LNCaP clone FGC (cell line): Measurements from ENCODE around the gene CACNB4.

ENCODE experiments used
- DNase-seq: peaks from one replicate; pipeline ENCODE4 v3.0.0-alpha.2; 2011; ENCODE audit warnings: low read depth
- H3K4me3 ChIP-seq: 2 replicates; pipeline ENCODE4 v1.5.1; 2011; ENCODE audit warnings: mild to moderate bottlenecking, low read depth, low read length, control low read depth
- TF ChIP-seq, protein P1 (sequence below): IDR thresholded peaks from 2 replicates; pipeline ENCODE4 v1.5.1; 2012; ENCODE audit warnings: mild to moderate bottlenecking; ENCODE audit not compliant: control insufficient read depth, insufficient read depth; ENCODE audit errors: extremely low read depth

CACNB4 gene

DNA sequence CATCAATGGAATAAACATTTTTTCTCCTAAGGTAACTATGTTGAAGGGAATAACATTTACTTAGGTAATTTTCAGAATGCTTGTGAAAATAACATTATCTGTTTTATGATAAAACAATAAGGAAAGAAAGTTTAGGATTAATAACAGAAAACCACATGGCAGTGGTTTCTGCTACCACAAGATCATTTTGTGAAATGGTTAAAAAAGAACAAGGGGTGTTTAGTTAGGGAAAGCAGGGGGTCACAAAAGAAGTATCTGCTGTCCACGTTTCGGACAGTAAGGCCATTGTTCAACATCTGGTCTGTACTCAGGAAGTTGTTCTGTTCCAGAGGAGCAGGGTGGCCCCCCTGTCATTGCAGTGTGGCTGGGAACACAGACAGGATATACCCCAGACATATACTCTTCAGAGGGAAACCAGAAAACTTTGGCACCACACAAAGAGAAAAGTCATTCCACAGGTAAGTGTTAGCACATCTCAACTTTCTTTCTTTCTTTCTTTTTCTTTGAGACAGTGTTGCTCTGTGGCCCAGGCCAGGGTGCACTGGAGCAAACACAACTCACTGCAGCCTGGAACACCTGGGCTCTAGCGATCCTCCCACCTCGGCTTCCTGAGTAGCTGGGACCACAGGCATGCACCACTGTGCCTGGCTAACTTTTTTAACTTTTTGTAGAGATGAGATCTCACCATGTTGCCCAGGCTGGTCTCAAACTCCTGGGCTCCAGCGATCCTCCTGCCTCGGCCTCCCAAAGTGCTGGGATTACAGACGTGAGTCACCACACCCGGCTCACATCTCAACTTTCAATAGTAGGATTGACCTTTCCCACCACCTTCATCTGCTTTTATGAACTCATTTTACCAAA, 255.8 kb downstream of the CACNB4 start:
- no peak overlapping the region for H3K4me3 ChIP-seq
- TF ChIP-seq, protein P1, sequence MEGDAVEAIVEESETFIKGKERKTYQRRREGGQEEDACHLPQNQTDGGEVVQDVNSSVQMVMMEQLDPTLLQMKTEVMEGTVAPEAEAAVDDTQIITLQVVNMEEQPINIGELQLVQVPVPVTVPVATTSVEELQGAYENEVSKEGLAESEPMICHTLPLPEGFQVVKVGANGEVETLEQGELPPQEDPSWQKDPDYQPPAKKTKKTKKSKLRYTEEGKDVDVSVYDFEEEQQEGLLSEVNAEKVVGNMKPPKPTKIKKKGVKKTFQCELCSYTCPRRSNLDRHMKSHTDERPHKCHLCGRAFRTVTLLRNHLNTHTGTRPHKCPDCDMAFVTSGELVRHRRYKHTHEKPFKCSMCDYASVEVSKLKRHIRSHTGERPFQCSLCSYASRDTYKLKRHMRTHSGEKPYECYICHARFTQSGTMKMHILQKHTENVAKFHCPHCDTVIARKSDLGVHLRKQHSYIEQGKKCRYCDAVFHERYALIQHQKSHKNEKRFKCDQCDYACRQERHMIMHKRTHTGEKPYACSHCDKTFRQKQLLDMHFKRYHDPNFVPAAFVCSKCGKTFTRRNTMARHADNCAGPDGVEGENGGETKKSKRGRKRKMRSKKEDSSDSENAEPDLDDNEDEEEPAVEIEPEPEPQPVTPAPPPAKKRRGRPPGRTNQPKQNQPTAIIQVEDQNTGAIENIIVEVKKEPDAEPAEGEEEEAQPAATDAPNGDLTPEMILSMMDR = no peak
- no peak for DNase-seq

DNA sequence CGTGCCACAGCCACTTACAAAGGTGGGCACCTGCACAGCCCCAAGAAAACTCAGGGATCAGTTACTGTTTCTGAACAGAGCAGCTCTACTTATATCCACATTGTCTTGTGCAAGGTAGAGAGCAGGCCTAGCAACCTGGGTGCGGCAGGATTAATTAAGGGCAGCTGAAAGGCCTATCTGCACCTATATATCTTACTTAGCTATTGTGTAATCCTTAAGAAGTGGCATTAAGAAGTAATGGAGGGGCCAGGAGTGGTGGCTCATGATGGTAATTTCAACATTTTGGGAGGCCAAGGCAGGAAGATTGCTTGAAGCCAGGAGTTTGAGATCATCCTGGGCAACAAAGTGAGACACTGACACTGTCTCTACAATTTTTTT, 257.8 kb downstream of the CACNB4 start:
- TF ChIP-seq, protein P1 = no peak
- DNase-seq = no peak
- no peak overlapping the region for H3K4me3 ChIP-seq

DNA sequence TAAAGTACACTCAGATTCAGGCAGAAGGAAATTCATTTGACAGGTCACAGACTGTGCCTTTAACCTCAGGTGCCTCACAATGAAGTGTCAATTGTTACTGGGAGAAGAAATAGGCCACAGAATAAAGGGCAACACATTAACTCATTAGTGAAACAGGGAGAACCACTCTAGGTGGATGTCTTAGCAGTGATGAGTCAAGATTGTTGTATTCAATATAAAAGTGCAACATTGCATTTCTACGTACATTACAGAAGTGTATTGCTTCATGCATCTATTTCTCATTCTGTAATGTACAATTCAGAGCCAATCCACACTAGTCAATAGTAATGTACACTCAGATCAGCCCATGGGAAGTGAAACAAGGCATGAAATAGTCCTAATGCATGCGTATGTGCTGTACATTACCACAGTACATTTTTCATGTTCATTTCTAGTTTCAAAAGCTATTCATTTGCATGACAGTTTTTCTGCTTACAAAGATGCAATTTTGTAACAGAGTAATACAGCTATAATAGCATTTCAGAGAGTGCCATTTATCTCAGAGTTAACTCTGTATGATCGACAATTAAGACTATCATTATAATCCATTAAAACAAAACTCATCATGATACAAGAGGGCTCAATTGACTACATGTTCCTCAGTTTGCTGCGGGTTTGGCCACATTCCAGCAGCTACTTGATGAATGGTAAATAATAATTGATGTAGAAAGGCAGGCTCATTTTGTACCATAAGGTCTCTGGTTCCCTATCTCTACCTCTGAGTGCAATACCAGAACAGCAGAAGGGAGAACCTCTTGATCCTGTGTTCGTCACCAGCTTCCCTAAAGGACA, 258.4 kb downstream of the CACNB4 start:
- TF ChIP-seq, protein P1 = no peak
- no peak overlapping the region for H3K4me3 ChIP-seq
- no peak for DNase-seq

DNA sequence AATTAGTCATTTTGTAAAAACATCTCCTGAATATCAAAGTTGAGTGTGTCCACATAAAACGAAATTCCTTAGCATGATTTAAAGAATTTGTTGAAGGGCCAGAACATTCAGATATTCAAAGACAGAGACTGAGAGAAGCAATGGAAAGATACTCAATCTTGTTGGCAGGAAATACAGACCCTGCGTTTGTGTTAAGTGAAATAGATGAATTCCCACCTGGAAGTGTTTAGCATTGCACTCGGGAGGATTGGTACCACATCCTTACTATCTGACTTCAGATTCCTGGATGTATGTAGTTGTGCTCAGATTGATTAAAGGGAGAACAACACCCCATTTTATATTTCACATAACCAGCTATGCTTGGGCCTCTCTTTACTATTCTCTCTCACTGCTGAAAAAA, 260.9 kb downstream of the CACNB4 start:
- DNase-seq = no peak
- TF ChIP-seq, protein P1 = no peak
- no peak overlapping the region for H3K4me3 ChIP-seq

DNA sequence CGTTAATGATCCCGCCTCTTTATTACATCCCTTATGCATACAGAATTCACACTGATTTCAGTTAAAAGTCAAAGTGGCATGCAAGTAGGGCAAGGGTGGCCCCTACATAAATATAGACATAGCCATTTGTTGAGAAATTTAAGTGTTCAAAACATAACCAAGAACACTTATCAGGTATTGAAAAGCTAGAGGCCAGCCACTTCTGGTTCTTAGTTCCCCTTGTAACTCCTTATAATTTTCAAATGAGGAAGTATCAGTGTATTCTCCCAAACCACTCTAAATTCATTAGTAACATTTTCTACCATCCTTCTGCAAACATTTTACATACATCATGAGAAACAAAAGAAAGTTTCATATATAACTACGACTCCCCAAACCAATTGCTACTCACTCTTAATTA, 264.9 kb downstream of the CACNB4 start:
- TF ChIP-seq, protein P1 = no peak
- DNase-seq = no peak
- H3K4me3 ChIP-seq = no peak overlapping the region

DNA sequence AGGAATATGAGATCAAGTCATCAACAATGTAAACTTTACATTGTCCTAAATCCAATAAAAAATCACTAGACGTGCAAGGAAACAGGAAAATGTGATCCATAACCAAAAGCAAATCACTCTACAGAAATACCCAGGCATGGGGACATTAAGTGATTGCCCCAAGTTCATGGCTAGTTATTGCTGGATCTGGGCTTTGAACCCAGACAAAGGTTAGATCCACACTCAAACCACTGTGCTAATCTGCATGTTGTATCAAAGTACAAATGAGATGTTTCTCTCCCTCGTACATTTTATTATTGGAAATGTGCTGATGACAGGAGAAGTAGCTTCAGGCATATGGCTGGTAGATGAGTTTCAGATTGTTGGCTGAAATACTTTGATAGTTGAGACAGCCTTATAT, 267.9 kb downstream of the CACNB4 start:
- DNase-seq = no peak
- H3K4me3 ChIP-seq = no peak overlapping the region
- TF ChIP-seq, protein P1 = no peak
